CD4-positive, alpha-beta memory T cell (primary cell): ENCODE data around the gene PAM16. TPM values are rescaled to one million over a fixed set of nuclear protein-coding genes. Genes with fewer than 3 reads are reported as not detected.
"Not testable (repeated sequence)": the region's sequence is repeated elsewhere in the genome, so short reads cannot be mapped to it uniquely, and the experiment has no call there.

Experiments used
- CTCF ChIA-PET: fragments of 350-600 bp; sonication (Branson Sonifier 250); formaldehyde crosslinking; loops from one replicate; lab custom pipeline; 2021; ENCODE audit warnings: inconsistent platforms; ENCODE audit not compliant: partially characterized antibody; lab: Charles Lee
- POLR2A ChIA-PET: fragments of 350-600 bp; sonication (Branson Sonifier 250); formaldehyde crosslinking; loops from one replicate; lab custom pipeline; 2021; ENCODE audit not compliant: partially characterized antibody; lab: Charles Lee
- DNase-seq, 5 donors: peaks; one replicate each; pipeline versions ENCODE4 v3.0.0 to v3.0.0-alpha.2; 2020 to 2022; ENCODE audit warnings: mixed read lengths in 1 of 5
- H3K27ac ChIP-seq: one replicate; pipeline ENCODE4 v1.7.0; 2013; ENCODE audit warnings: low read depth, low read length
- H3K27me3 ChIP-seq: 2 replicates; pipeline ENCODE4 v1.7.0; 2013; ENCODE audit warnings: mild to moderate bottlenecking, low read length, moderate library complexity; ENCODE audit not compliant: insufficient read depth
- H3K36me3 ChIP-seq: 2 replicates; pipeline ENCODE4 v1.7.0; 2013; ENCODE audit warnings: mild to moderate bottlenecking, low read length, moderate library complexity; ENCODE audit not compliant: insufficient read depth
- H3K4me1 ChIP-seq: 2 replicates; pipeline ENCODE4 v1.7.0; 2013; ENCODE audit warnings: mild to moderate bottlenecking, low read length, moderate library complexity; ENCODE audit not compliant: insufficient read depth
- H3K4me3 ChIP-seq, 2 donors: one replicate each; pipeline ENCODE4 v1.7.0; 2013; ENCODE audit warnings: low read length in 2 of 2, mild to moderate bottlenecking in 1 of 2
- H3K9me3 ChIP-seq, 2 donors: one replicate each; pipeline ENCODE4 v1.7.0; 2013; ENCODE audit warnings: low read length in 2 of 2, control low read depth in 1 of 2; ENCODE audit not compliant: control insufficient read depth in 1 of 2
- H3K27ac Mint-ChIP-seq, 7 donors: one replicate each; pipeline ENCODE4 v1.8.0; 2020 to 2021; ENCODE audit warnings: mixed read lengths in 7 of 7, mild to moderate bottlenecking in 6 of 7, inconsistent platforms in 3 of 7, moderate library complexity in 3 of 7
- H3K27me3 Mint-ChIP-seq, 2 donors: one replicate each; pipeline ENCODE4 v1.8.0; 2020 to 2021; ENCODE audit warnings: mixed read lengths in 2 of 2
- H3K36me3 Mint-ChIP-seq, 2 donors: one replicate each; pipeline ENCODE4 v1.8.0; 2020 to 2021; ENCODE audit warnings: mixed read lengths in 2 of 2, inconsistent platforms in 1 of 2, mild to moderate bottlenecking in 1 of 2
- H3K4me1 Mint-ChIP-seq, 4 donors: one replicate each; pipeline ENCODE4 v1.8.0; 2020 to 2021; ENCODE audit warnings: mixed read lengths in 4 of 4, mild to moderate bottlenecking in 1 of 4
- H3K4me3 Mint-ChIP-seq, 8 donors: one replicate each; pipeline ENCODE4 v1.8.0; 2020 to 2021; ENCODE audit warnings: mixed read lengths in 8 of 8, mild to moderate bottlenecking in 7 of 8, moderate library complexity in 6 of 8, inconsistent platforms in 3 of 8
- H3K9me3 Mint-ChIP-seq, 8 donors: one replicate each; pipeline ENCODE4 v1.8.0; 2020 to 2021; ENCODE audit warnings: mixed read lengths in 8 of 8, mild to moderate bottlenecking in 5 of 8, inconsistent platforms in 3 of 8, moderate library complexity in 1 of 8
- intact Hi-C: fragments of 100-400 bp; cut with micrococcal nuclease; formaldehyde crosslinking; loops from one replicate; pipeline ENCODE4 v1.15.1; 2023
- polyA plus RNA-seq, 2 donors: library from polyadenylated mRNA; unstranded; fragments of 300-500 nt; fragmentation: Illumina TruSeq; gene quantifications; one replicate each; pipeline ENCODE4 v1.2.3, GENCODE V29; 2021
- total RNA-seq, 2 experiments: library from RNA; stranded (reverse); gene quantifications; one replicate each; pipeline ENCODE4 v1.2.3, GENCODE V29; 2021

PAM16 gene
- total and polyA plus RNA-seq, 4 experiments from 2014 or later, result 34.6 to 54.8 (median 36.7) TPM

DNA sequence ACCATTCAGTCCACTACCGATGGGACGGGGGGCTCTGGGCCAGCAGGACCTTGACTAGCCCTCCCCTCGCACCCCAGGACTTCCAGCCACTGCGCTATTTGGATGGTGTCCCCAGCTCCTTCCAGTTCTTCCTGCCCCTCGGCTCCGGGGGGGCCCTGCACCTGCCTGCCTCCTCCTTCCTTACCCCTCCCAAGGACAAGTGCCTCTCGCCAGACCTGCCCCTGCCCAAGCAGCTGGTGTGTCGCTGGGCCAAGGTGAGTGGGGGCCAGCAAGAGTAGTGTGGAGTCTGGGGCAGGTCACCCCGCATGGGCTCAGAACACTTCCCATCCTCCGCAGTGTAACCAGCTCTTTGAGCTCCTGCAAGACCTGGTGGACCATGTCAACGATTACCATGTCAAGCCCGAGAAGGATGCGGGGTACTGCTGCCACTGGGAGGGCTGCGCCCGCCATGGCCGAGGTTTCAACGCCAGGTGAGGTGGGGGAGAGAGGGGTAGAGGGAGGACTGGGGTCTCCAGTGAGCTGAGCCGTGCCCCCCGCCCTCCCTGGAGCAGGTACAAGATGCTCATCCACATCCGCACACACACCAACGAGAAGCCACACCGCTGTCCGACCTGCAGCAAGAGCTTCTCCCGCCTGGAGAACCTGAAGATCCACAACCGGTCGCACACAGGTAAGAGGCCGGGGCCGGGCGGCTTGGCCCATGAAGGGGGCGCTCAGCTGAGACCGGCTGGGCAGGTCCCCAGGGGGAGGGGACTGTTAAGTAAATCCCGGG lies 16.2 kb downstream of the PAM16 start:
- Mint-ChIP-seq H3K4me3 (peak overlapping the region in 1 of 8 donors; percentile 25), H3K27me3 (no peaks in the 10 kb centered on the region), H3K9me3 (no peaks in the 10 kb centered on the region), H3K36me3 (peaks cover 0 to 6% of the 10 kb centered on the region in 2 donors), H3K27ac (peak overlapping the region in 1 of 7 donors; percentile 48), H3K4me1 (peaks cover 0 to under 1% (median 0%) of the 10 kb centered on the region in 4 donors)
- H3K4me1 ChIP-seq, result no peaks in the 10 kb centered on the region
- intact Hi-C loops, result no loop called here
- POLR2A ChIA-PET, result no interaction called here
- no peaks in the 10 kb centered on the region for H3K9me3 ChIP-seq
- H3K4me3 ChIP-seq, result no peak overlapping the region
- no peak overlapping the region for H3K27ac ChIP-seq
- H3K36me3 ChIP-seq, result peaks cover 9% of the 10 kb centered on the region
- no peaks in the 10 kb centered on the region for H3K27me3 ChIP-seq
- no peak for DNase-seq
- CTCF ChIA-PET, result interaction anchor here (0.5 to 13.3 kb wide), 3 partner anchors 25 to 119 kb away, joined by 3 to 161 read pairs (median 4); no protein-coding TSS in a partner anchor

DNA sequence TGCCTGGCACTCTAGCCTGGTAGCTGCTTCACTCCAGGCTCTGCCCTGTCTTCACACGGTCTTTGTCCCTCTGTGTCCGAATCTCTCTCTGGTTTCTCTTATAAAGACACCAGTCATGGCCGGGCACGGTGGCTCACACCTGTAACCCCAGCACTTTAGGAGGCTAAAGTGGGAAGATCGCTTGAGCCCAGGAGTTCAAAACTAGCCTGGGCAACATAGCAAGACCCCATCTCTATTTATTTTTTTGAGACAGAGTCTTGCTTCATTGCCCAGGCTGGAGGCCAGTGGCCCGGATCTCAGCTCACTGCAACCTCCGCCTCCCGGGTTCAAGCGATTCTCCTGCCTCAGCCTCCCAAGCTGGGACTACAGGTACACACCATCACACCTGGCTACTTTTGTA lies 17.4 kb downstream of the PAM16 start:
- H3K4me3 ChIP-seq, DNase-seq, H3K36me3 ChIP-seq, H3K36me3 Mint-ChIP-seq, H3K27me3 ChIP-seq, H3K9me3 ChIP-seq, H3K9me3 Mint-ChIP-seq, H3K27ac ChIP-seq, H3K4me1 ChIP-seq, H3K4me1 Mint-ChIP-seq, intact Hi-C loops, POLR2A ChIA-PET, H3K4me3 Mint-ChIP-seq, H3K27me3 Mint-ChIP-seq: not testable (repeated sequence)
- CTCF ChIA-PET, result interaction anchor here (13.3 kb wide), 1 partner anchor 45 kb away, joined by 161 read pairs; no protein-coding TSS in a partner anchor
- peak overlapping the region in 2 of 7 donors; percentile 44 to 69 for H3K27ac Mint-ChIP-seq

DNA sequence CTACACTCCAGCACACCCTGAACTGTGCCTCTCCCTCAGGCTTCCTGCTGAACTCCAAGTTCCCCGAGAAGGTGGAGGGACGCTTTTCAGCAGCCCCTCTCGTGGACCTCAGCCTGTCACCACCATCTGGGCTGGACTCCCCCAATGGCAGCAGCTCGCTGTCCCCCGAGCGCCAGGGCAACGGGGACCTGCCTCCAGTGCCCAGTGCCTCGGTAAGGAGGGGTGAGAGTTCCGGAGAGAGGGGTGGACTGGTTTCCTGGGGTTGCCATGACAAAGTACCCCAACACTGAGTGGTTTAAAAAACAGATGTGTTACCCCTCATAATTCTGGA lies 17.8 kb downstream of the PAM16 start:
- no peak for DNase-seq
- CTCF ChIA-PET, result interaction anchor here (13.3 kb wide), 1 partner anchor 44 kb away, joined by 161 read pairs; no protein-coding TSS in a partner anchor
- H3K9me3 ChIP-seq, result no peaks in the 10 kb centered on the region
- H3K36me3 ChIP-seq, result no peaks in the 10 kb centered on the region
- Mint-ChIP-seq H3K4me1 (peaks cover 0 to 5% (median under 1%) of the 10 kb centered on the region in 4 donors), H3K27ac (peak overlapping the region in 1 of 7 donors; percentile 44), H3K9me3 (no peaks in the 10 kb centered on the region), H3K4me3 (no peak overlapping the region), H3K36me3 (peaks cover 0 to 2% of the 10 kb centered on the region in 2 donors), H3K27me3 (no peaks in the 10 kb centered on the region)
- H3K27ac ChIP-seq, result no peak overlapping the region
- no peaks in the 10 kb centered on the region for H3K27me3 ChIP-seq
- intact Hi-C loops, result no loop called here
- no peak overlapping the region for H3K4me3 ChIP-seq
- POLR2A ChIA-PET, result no interaction called here
- peaks cover 3% of the 10 kb centered on the region for H3K4me1 ChIP-seq

DNA sequence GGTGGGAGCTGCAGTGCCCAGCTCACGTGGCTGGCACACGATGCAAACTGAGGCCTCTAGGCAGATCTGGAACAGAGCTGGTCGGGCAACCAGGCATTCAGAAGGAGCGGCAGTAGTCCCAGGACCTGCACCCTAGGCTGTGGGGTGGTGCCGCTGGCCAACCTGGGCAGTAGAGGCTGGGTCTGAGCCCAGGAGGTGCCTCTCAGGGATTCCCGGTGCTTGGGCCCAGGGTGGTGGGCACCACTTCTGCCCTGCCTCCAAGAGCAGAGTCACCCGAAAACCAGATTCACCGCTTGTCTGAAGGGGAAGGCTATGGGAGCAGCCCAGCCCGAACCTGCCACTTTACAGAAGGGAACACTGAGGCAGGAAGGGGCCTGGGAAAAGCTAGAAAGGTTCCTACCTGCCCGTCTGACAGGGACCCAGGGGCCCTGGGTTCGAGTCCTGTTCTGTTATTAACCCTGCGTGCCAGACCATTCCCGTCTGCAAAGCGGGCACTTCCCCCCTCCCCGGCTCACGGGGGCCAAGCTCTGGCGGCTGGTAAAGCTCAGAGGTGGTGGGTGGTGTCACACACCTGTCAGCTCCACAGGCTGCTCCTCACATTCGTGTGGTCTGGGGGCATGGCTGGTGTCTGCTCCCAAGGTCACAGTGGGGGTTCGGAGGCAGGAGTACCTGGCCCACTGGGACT lies 18.4 kb downstream of the PAM16 start:
- no peaks in the 10 kb centered on the region for H3K36me3 ChIP-seq
- H3K4me3 ChIP-seq, result no peak overlapping the region
- intact Hi-C loops, result no loop called here
- peaks cover 0 to 2% of the 10 kb centered on the region in 2 donors for H3K36me3 Mint-ChIP-seq
- no peaks in the 10 kb centered on the region for H3K9me3 ChIP-seq
- DNase-seq, result no peak
- H3K27ac ChIP-seq, result no peak overlapping the region
- H3K4me3 Mint-ChIP-seq, result no peak overlapping the region
- no peaks in the 10 kb centered on the region for H3K9me3 Mint-ChIP-seq
- no peak overlapping the region for H3K27ac Mint-ChIP-seq
- ChIA-PET POLR2A (interaction anchor here (1.0 kb wide), 1 partner anchor 18 kb away, joined by 3 read pairs; no protein-coding TSS in a partner anchor), CTCF (interaction anchor here (1.0 to 13.3 kb wide), 4 partner anchors 44 to 393 kb away, joined by 3 to 161 read pairs (median 5); no protein-coding TSS in a partner anchor)
- no peaks in the 10 kb centered on the region for H3K27me3 ChIP-seq
- H3K4me1 Mint-ChIP-seq, result peaks cover 0 to 5% (median 1%) of the 10 kb centered on the region in 4 donors
- H3K27me3 Mint-ChIP-seq, result no peaks in the 10 kb centered on the region
- peaks cover 8% of the 10 kb centered on the region for H3K4me1 ChIP-seq

DNA sequence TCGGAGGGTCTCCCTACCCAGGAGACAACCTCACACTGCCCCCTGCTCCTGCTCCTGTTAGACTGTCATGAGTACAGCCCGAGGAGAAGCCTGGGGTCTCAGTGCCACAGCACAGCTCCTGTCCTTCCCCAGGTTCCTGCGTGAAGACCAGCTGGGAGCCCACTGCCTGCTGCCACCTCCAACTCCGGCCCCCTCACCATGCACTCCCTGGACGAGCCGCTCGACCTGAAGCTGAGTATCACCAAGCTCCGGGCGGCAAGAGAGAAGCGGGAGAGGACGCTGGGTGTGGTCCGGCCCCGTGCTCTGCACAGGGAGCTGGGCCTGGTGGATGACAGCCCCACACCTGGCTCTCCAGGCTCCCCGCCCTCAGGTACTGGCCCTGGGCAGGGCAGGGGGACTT lies 19.0 kb downstream of the PAM16 start:
- no peaks in the 10 kb centered on the region for H3K27me3 ChIP-seq
- H3K27ac Mint-ChIP-seq, result no peak overlapping the region
- ChIA-PET CTCF (interaction anchor here (0.8 to 13.3 kb wide), 11 partner anchors 20 to 392 kb away, joined by 3 to 161 read pairs (median 4); no protein-coding TSS in a partner anchor), POLR2A (interaction anchor here (1.0 kb wide), 1 partner anchor 18 kb away, joined by 3 read pairs; no protein-coding TSS in a partner anchor)
- H3K9me3 Mint-ChIP-seq, result no peaks in the 10 kb centered on the region
- H3K4me1 ChIP-seq, result peaks cover 9% of the 10 kb centered on the region
- no peak overlapping the region for H3K4me3 ChIP-seq
- no peak overlapping the region for H3K27ac ChIP-seq
- peaks cover 0 to 5% (median 1%) of the 10 kb centered on the region in 4 donors for H3K4me1 Mint-ChIP-seq
- no peak overlapping the region for H3K4me3 Mint-ChIP-seq
- H3K27me3 Mint-ChIP-seq, result no peaks in the 10 kb centered on the region
- H3K9me3 ChIP-seq, result no peaks in the 10 kb centered on the region
- no peaks in the 10 kb centered on the region for H3K36me3 ChIP-seq
- H3K36me3 Mint-ChIP-seq, result no peaks in the 10 kb centered on the region
- no peak for DNase-seq
- intact Hi-C loops, result no loop called here

DNA sequence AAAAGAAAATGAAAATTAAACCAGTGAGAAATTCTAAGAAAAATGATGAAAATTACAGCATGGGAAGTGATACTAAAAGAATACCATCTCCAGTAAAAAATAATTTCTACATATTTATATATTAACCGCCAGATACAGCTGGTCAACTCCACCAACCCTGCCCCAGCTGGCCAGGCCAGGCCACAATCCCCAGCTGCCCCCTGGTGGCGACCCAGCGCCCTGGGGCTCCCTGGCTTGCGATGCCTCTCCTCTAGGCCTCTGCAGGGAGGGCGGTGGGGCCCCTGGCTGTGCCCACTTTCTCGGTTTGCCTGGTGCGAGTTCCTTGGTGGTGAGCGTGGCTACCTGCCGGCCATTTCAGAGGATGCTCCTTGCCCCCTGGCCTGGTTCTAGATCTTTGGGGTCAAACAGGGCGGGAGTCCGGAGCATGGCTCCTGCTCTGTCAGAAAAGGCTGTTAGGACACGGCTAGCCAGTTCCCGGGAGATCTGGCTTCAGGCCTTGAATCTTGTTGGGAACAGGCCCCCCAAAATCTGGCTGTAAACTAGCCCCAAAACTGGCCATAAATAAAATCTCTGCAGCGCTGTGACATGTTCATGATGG lies 20.7 kb downstream of the PAM16 start:
- Histone ChIP-seq H3K9me3 (no peaks in the 10 kb centered on the region), H3K4me3 (no peak overlapping the region), H3K4me1 (peaks cover 9% of the 10 kb centered on the region), H3K27me3 (no peaks in the 10 kb centered on the region), H3K36me3 (no peaks in the 10 kb centered on the region), H3K27ac (no peak overlapping the region)
- peaks cover 0 to 5% (median 1%) of the 10 kb centered on the region in 4 donors for H3K4me1 Mint-ChIP-seq
- POLR2A ChIA-PET, result interaction anchor here (0.6 kb wide), 1 partner anchor 395 kb away, joined by 3 read pairs; no protein-coding TSS in a partner anchor
- H3K36me3 Mint-ChIP-seq, result no peaks in the 10 kb centered on the region
- peak overlapping the region in 1 of 7 donors; percentile 50 for H3K27ac Mint-ChIP-seq
- no peak overlapping the region for H3K4me3 Mint-ChIP-seq
- DNase-seq, result peak; percentile 59 to 71 (median 61)
- H3K27me3 Mint-ChIP-seq, result no peaks in the 10 kb centered on the region
- H3K9me3 Mint-ChIP-seq, result no peaks in the 10 kb centered on the region
- intact Hi-C loops, result loop anchor here (1.0 to 2.0 kb wide), 5 partner anchors 23 to 392 kb away; no protein-coding TSS in a partner anchor
- CTCF ChIA-PET, result interaction anchor here (0.6 to 13.3 kb wide), 16 partner anchors 8 to 391 kb away, joined by 3 to 161 read pairs (median 4); no protein-coding TSS in a partner anchor
